GM13976 (cell line): ENCODE data around the gene TRAPPC12.

Experiments used
- DNase-seq: peaks from one replicate; pipeline ENCODE4 v3.0.0; 2012; ENCODE audit warnings: low spot score
- in situ Hi-C: fragments of 300-500 bp; cut with MboI; formaldehyde crosslinking; loops from one replicate; pipeline ENCODE4 v1.12.0; 2022; ENCODE audit warnings: low sequenced_read_pairs, mixed read lengths, inconsistent platforms; ENCODE audit not compliant: unreplicated experiment
- TF ChIP-seq, protein P1 (sequence below): IDR thresholded peaks from 2 replicates; pipeline ENCODE4 v1.5.1; 2012; ENCODE audit warnings: borderline replicate concordance, mild to moderate bottlenecking; ENCODE audit not compliant: insufficient read depth; ENCODE audit errors: extremely low read depth, missing control alignments, control extremely low read depth

Gene TRAPPC12

DNA sequence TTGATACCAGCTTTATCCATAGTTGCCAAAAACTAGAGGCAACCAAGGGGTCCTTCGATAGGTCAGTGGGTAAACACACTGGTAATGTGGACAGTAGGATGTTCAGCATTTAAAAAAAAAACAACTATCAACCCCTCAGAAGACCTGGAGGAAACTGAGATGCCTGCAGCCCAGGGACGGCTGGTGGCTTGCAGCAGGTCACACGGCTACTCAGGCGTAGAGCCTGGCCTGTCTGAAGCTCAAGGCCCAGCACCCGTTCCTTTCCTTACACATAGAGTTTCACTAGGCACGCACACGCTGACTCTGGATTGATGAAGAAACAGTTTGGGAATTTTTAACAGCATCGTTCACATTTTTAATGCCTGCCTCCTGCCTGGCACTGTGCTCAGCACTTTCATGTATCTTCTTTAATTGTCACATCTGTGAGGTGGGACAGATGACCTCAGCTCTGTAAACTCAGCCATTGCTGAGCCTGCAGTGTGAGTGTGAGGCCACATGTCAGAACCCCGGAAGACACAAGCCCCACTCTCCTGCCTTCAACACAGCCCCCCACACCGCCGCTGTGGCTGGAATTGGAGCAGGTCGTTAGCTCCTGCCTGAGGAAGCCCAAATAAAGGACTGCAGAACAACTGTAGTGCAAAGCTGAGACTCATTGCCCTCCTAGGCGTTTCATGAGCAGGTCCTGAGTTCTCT, 40.7 kb downstream of the TRAPPC12 start:
- TF ChIP-seq, protein P1, sequence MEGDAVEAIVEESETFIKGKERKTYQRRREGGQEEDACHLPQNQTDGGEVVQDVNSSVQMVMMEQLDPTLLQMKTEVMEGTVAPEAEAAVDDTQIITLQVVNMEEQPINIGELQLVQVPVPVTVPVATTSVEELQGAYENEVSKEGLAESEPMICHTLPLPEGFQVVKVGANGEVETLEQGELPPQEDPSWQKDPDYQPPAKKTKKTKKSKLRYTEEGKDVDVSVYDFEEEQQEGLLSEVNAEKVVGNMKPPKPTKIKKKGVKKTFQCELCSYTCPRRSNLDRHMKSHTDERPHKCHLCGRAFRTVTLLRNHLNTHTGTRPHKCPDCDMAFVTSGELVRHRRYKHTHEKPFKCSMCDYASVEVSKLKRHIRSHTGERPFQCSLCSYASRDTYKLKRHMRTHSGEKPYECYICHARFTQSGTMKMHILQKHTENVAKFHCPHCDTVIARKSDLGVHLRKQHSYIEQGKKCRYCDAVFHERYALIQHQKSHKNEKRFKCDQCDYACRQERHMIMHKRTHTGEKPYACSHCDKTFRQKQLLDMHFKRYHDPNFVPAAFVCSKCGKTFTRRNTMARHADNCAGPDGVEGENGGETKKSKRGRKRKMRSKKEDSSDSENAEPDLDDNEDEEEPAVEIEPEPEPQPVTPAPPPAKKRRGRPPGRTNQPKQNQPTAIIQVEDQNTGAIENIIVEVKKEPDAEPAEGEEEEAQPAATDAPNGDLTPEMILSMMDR: no peak
- no peak for DNase-seq
- in situ Hi-C loops: no loop called here

DNA sequence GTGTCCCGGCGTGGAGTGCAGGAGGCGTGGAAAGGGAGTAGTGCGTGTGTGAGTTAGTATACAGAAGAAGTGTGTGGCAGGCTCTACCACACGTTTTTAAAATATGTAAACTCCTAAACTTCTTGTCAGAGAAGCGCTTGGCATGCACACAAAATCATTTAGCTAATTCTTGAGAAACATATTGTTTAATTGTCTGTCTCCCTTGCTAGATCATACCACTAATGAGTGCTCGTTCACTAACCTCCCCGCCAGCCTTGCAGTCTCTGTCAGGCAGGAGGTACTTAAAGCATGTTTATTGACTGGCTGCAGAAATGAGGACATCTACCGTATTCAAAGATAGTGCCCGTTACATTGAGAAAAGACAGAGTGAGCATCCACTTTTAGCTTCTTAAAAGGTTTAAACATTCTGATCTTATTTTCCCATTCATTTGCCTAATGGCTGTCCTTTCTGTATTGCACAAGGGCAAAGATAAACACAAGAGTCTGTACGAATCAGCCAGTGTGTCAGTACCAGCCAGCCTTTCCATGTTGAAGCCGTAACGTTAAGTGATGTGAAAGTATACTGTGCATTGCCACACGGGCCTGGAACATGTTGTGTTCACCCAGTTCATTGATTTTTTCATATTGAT, 41.4 kb downstream of the TRAPPC12 start:
- no peak for DNase-seq
- TF ChIP-seq, protein P1: no peak

DNA sequence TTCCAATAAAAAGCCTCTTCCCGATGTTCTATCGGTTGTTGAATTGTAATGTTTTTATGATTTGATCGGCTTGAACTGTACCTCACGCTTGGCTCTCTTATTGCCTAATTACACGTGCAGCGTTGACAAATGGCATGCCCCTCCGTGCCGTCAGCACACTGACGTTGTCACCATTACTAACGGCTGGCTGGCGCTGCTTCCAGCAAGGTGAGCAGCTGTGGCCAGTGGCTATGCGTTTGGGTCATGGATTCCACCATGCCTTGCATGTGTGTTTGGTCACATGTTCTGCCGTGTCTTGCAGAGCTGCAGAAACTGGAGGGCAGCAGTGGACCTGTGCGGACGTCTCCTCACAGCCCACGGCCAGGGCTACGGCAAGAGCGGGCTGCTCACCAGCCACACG, 42.1 kb downstream of the TRAPPC12 start:
- in situ Hi-C loops: no loop called here
- TF ChIP-seq, protein P1: no peak

More for the DNA sequence above, 41.4 kb downstream of the TRAPPC12 start:
- in situ Hi-C loops: no loop called here

GRCh38 chr2:3422161-3422779, 42.8 kb downstream of the TRAPPC12 start:
- TF ChIP-seq, protein P1: no peak
- in situ Hi-C loops: no loop called here
- DNase-seq: peak; percentile 78

More for the DNA sequence above, 42.1 kb downstream of the TRAPPC12 start:
- no peak for DNase-seq

GRCh38 chr2:3423492-3424170, 44.1 kb downstream of the TRAPPC12 start:
- peak; percentile 74 for DNase-seq
- in situ Hi-C loops: no loop called here
- TF ChIP-seq, protein P1: peak; percentile 64

- TF ChIP-seq, protein P1: no peak
- in situ Hi-C loops: no loop called here
- DNase-seq: no peak
Observed at GRCh38 chr2:3424171-3424795, 44.8 kb downstream of the TRAPPC12 start.
